ENCODE measurements around the gene PDCD2L. TPM values are rescaled to one million over a fixed set of nuclear protein-coding genes. Genes with fewer than 3 reads are reported as not detected.
A peak's percentile ranks its signal among the peaks of the same experiment; 100 is the strongest.
"Not testable (repeated sequence)": the region's sequence is repeated elsewhere in the genome, so short reads cannot be mapped to it uniquely, and the experiment has no call there.

Gene PDCD2L
- total RNA-seq, 2 experiments from 2014 or later = 42.0 to 43.7 TPM

GRCh38 chr19:34388745-34389144, 15.5 kb upstream of the PDCD2L start:
- H3K4me3 Mint-ChIP-seq, H3K4me1 Mint-ChIP-seq, H3K9me3 Mint-ChIP-seq, H3K27me3 Mint-ChIP-seq, H3K27ac Mint-ChIP-seq, DNase-seq: not testable (repeated sequence)
- H3K36me3 Mint-ChIP-seq = peaks cover 25% of the 10 kb centered on the region

GRCh38 chr19:34391813-34392212, 12.4 kb upstream of the PDCD2L start:
- Mint-ChIP-seq H3K27ac (no peak overlapping the region), H3K4me1 (no peaks in the 10 kb centered on the region), H3K36me3 (peaks cover 4% of the 10 kb centered on the region), H3K4me3 (no peak overlapping the region), H3K27me3 (no peaks in the 10 kb centered on the region), H3K9me3 (no peaks in the 10 kb centered on the region)
- no peak for DNase-seq

DNA sequence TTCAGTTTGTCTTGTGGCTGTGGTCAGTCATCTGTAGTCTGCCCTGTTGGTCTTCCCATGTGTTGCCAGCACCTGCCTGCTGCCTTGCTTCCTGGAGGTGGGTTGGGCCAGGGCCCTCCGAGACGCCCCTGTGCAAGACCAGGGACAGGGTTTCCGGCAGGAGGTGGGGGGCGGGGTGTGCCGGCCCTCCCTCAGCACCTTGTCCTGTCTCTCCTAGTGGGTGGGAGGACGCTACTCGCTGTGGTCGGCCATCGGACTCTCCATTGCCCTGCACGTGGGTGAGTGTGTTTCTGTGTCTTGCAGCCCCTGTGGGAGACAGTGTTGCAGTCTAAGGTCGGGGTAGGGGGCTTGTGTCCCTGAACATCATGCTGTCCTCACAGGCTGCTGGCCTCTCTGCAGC, 11.2 kb upstream of the PDCD2L start:
- Mint-ChIP-seq H3K36me3 (peaks cover 4% of the 10 kb centered on the region), H3K4me3 (no peak overlapping the region), H3K4me1 (no peaks in the 10 kb centered on the region), H3K9me3 (no peaks in the 10 kb centered on the region), H3K27me3 (no peaks in the 10 kb centered on the region), H3K27ac (no peak overlapping the region)
- DNase-seq = no peak

DNA sequence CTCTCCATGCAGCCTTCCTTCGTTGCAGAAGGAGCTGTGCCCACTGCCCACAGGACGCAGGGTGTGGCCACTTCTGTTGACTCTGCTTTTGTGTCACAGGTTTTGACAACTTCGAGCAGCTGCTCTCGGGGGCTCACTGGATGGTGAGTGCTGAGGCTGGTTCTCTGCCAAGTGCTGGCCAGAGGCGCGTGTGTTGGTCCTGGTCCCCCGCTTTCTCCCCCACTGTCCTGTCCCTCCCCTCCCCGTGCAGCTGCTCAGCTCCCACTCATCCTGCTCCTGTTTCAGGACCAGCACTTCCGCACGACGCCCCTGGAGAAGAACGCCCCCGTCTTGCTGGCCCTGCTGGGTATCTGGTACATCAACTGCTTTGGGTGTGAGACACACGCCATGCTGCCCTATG, 10.6 kb upstream of the PDCD2L start:
- no peaks in the 10 kb centered on the region for H3K4me1 Mint-ChIP-seq
- H3K9me3 Mint-ChIP-seq = no peaks in the 10 kb centered on the region
- no peak for DNase-seq
- peaks cover 7% of the 10 kb centered on the region for H3K36me3 Mint-ChIP-seq
- no peak overlapping the region for H3K4me3 Mint-ChIP-seq
- H3K27me3 Mint-ChIP-seq = no peaks in the 10 kb centered on the region
- no peak overlapping the region for H3K27ac Mint-ChIP-seq

DNA sequence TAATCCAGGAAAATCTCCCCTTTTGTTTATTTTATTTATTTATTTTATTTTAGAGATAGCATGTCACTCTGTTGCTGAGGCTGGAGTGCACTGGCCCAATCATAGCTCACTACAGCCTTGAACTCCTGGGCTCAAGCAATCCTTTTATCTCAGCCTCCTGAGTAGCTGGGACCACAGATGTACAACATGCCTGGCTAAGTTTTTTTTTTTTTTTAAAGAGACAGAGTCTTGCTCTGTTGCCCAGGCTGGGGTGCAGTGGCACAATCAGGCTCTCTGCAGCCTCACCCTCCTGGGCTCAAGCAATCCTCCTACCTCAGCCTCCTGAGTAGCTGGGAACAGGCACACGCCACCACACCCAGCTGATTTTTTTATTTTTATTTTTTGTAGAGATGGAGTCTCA, 6.3 kb upstream of the PDCD2L start:
- Mint-ChIP-seq H3K4me1 (no peaks in the 10 kb centered on the region), H3K4me3 (no peak overlapping the region), H3K9me3 (no peaks in the 10 kb centered on the region), H3K27ac (no peak overlapping the region), H3K27me3 (no peaks in the 10 kb centered on the region), H3K36me3 (peaks cover 17% of the 10 kb centered on the region)
- DNase-seq = no peak

- Mint-ChIP-seq H3K9me3 (no peaks in the 10 kb centered on the region), H3K4me3 (no peak overlapping the region), H3K4me1 (peaks cover 5% of the 10 kb centered on the region), H3K36me3 (peaks cover 21% of the 10 kb centered on the region), H3K27ac (no peak overlapping the region), H3K27me3 (no peaks in the 10 kb centered on the region)
- DNase-seq = no peak
Observed at GRCh38 chr19:34399886-34400285, 4.3 kb upstream of the PDCD2L start.

- not testable (repeated sequence) for H3K4me1 Mint-ChIP-seq, H3K27ac Mint-ChIP-seq, H3K9me3 Mint-ChIP-seq, DNase-seq, H3K4me3 Mint-ChIP-seq, H3K27me3 Mint-ChIP-seq
- H3K36me3 Mint-ChIP-seq = peaks cover 21% of the 10 kb centered on the region
Observed at GRCh38 chr19:34400844-34401243, 3.4 kb upstream of the PDCD2L start.

- Mint-ChIP-seq H3K27ac (no peak overlapping the region), H3K9me3 (no peaks in the 10 kb centered on the region), H3K4me1 (peaks cover 12% of the 10 kb centered on the region), H3K27me3 (no peaks in the 10 kb centered on the region), H3K4me3 (no peak overlapping the region), H3K36me3 (peaks cover 21% of the 10 kb centered on the region)
- no peak for DNase-seq
Observed at GRCh38 chr19:34402074-34402600, 2.1 kb upstream of the PDCD2L start.

DNA sequence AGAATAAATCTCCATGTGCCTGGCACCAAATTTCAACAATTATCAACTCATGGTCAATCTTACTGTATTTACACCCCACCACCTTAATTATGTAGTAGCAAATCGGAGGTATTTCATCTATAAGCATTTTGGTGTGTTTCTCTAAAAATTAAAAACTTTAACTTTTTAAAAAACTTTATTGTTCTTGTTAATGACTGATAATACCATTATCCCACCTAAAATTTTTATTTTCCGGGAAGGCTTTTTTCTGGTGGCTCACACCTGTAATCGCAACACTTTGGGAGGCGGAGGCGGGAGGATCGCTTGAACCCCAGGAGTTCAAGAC, 453 bp upstream of the PDCD2L start:
- peak overlapping the region; percentile 90 for H3K27ac Mint-ChIP-seq
- peaks cover 19% of the 10 kb centered on the region for H3K36me3 Mint-ChIP-seq
- no peaks in the 10 kb centered on the region for H3K9me3 Mint-ChIP-seq
- DNase-seq = no peak
- H3K27me3 Mint-ChIP-seq = no peaks in the 10 kb centered on the region
- H3K4me3 Mint-ChIP-seq = peak overlapping the region; percentile 90
- peaks cover 23% of the 10 kb centered on the region for H3K4me1 Mint-ChIP-seq

- no peaks in the 10 kb centered on the region for H3K9me3 Mint-ChIP-seq
- H3K27ac Mint-ChIP-seq = no peak overlapping the region
- H3K4me3 Mint-ChIP-seq = peak overlapping the region; percentile 10
- H3K36me3 Mint-ChIP-seq = peaks cover 22% of the 10 kb centered on the region
- no peaks in the 10 kb centered on the region for H3K27me3 Mint-ChIP-seq
- peaks cover 29% of the 10 kb centered on the region for H3K4me1 Mint-ChIP-seq
- no peak for DNase-seq
Observed at GRCh38 chr19:34405892-34406660, 1.9 kb downstream of the PDCD2L start.

DNA sequence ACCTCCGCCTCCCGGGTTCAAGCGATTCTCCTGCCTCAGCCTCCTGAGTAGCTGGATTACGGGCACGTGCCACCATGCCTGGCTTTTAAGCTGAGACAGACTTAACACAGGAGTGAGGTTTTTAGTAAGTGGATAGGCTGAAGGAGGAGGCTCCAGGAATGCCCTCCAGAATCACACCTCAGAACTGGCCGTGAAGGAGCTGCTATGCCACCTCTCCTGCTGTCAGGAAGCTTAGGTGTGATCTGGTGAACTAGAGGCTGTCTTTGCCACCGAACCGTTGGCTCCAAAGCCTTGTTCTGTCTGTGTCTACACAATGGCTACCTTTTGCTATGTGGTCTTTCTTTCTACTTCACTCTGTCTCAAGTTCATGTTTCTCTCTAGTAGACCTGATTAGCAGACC, 4.2 kb downstream of the PDCD2L start:
- peaks cover 29% of the 10 kb centered on the region for H3K4me1 Mint-ChIP-seq
- no peaks in the 10 kb centered on the region for H3K27me3 Mint-ChIP-seq
- H3K4me3 Mint-ChIP-seq = no peak overlapping the region
- no peak overlapping the region for H3K27ac Mint-ChIP-seq
- no peaks in the 10 kb centered on the region for H3K9me3 Mint-ChIP-seq
- peaks cover 25% of the 10 kb centered on the region for H3K36me3 Mint-ChIP-seq
- no peak for DNase-seq

- no peaks in the 10 kb centered on the region for H3K27me3 Mint-ChIP-seq
- DNase-seq = no peak
- no peaks in the 10 kb centered on the region for H3K9me3 Mint-ChIP-seq
- H3K4me1 Mint-ChIP-seq = peaks cover 25% of the 10 kb centered on the region
- peak overlapping the region; percentile 40 for H3K27ac Mint-ChIP-seq
- H3K36me3 Mint-ChIP-seq = peaks cover 24% of the 10 kb centered on the region
- H3K4me3 Mint-ChIP-seq = no peak overlapping the region
Observed at GRCh38 chr19:34409189-34410164, 5.3 kb downstream of the PDCD2L start.

DNA sequence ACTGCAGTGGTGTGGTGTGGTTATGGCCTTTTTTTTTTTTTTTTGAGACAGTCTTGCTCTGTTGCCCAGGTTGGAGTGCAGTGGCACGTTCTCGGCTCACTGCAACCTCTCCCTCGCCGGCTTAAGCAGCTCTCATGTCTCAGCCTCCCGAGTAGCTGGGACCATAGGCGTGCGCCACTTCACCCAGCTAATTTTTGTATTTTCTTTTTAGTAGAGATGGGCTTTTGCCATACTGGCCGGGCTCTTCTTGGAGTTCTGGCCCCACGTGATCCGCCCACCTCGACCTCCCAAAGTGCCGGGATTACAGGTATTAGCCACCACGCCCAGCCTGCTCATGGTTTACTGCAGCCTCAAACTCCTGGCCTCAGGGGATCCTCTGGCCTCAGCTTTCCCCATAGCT, 7.0 kb downstream of the PDCD2L start:
- H3K36me3 Mint-ChIP-seq = peaks cover 22% of the 10 kb centered on the region
- no peak overlapping the region for H3K27ac Mint-ChIP-seq
- no peak overlapping the region for H3K4me3 Mint-ChIP-seq
- H3K27me3 Mint-ChIP-seq = no peaks in the 10 kb centered on the region
- no peak for DNase-seq
- peaks cover 20% of the 10 kb centered on the region for H3K4me1 Mint-ChIP-seq
- H3K9me3 Mint-ChIP-seq = no peaks in the 10 kb centered on the region

DNA sequence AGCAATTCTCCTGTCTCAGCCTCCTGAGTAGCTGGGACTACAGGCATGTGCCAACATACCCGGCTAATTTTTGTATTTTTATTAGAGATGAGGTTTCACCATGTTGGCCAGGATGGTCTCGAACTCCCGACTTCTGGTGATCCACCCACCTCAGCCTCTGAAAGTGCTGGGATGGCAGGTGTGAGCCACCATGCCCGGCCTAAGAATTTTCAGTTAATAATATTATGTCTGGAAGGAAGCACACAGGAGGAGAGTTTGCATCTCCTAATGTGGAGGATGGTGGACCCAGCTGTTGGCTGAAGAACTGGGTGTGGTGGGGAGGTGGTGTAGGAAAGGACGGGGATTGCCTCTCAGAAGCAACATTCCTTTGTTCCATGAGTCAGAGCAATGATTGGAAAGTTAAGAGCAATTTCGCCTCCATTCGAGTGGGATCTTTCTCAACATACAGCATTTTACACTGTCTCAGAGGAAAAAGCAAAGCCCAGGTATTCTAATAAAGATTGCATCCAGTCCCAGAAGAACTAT, 11.9 kb downstream of the PDCD2L start:
- Mint-ChIP-seq H3K4me1 (peaks cover 10% of the 10 kb centered on the region), H3K9me3 (no peaks in the 10 kb centered on the region), H3K36me3 (peaks cover 19% of the 10 kb centered on the region), H3K4me3 (no peak overlapping the region), H3K27ac (no peak overlapping the region), H3K27me3 (no peaks in the 10 kb centered on the region)
- DNase-seq = no peak

DNA sequence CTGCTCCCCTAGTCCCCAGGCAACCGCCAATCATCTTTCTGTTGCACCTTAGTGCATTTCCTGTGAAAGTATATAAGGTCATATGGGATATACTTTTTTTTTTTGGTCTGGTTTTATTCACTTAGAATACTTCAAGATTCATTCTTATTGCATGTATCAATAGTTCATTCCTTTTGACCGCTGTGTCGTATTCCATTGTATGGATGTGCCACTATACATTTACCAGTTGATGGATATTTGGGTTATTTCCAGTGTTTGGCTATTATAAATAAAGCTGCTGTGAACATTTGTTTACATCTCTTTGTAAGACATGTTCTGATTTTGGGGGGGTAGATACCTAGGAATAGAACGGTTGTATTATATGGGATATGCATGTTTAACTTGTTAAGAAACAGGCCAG, 14.1 kb downstream of the PDCD2L start:
- H3K27ac Mint-ChIP-seq = no peak overlapping the region
- no peaks in the 10 kb centered on the region for H3K9me3 Mint-ChIP-seq
- H3K4me3 Mint-ChIP-seq = no peak overlapping the region

More for the DNA sequence above, 14.1 kb downstream of the PDCD2L start:
- Mint-ChIP-seq H3K27me3 (no peaks in the 10 kb centered on the region), H3K36me3 (peaks cover 13% of the 10 kb centered on the region), H3K4me1 (peaks cover 10% of the 10 kb centered on the region)
- no peak for DNase-seq

Measured in activated naive CD8-positive, alpha-beta T cell treated with anti-CD3 and anti-CD28 coated beads for 36 hours (primary cell).